Motor neuron (in vitro differentiated cells): Measurements from ENCODE around the gene POMT2. TPM values are rescaled to one million over a fixed set of nuclear protein-coding genes. Genes with fewer than 3 reads are reported as not detected.
A peak's percentile ranks its signal among the peaks of the same experiment; 100 is the strongest.
"Not testable (repeated sequence)": the region's sequence is repeated elsewhere in the genome, so short reads cannot be mapped to it uniquely, and the experiment has no call there.

ENCODE experiments used
- ATAC-seq, 8 experiments: fragments of 200-7000 bp; cut with Tn5 transposase; replicated peaks in 6 of 8; 2 replicates each; pipeline ENCODE4 v1.8.0; 2021; ENCODE audit warnings: mild to moderate bottlenecking in 8 of 8, moderate library complexity in 8 of 8
- H3K27ac ChIP-seq, 2 donors: fragments of 250-450 bp; sonication (Bioruptor Pico); 2 replicates each; pipeline ENCODE4 v1.9.0; 2021; ENCODE audit warnings: antibody characterized with exemption in 2 of 2, mild to moderate bottlenecking in 2 of 2, moderate library complexity in 1 of 2
- H3K4me1 ChIP-seq, 2 donors: fragments of 250-450 bp; sonication (Bioruptor Pico); replicated peaks in 1 of 2; 2 replicates each; pipeline ENCODE4 v1.6.1; 2021; ENCODE audit warnings: antibody characterized with exemption in 2 of 2, mild to moderate bottlenecking in 2 of 2, moderate library complexity in 1 of 2
- H3K4me3 ChIP-seq, 5 donors: fragments of 250-450 bp; sonication (Bioruptor Pico); 2 replicates each; pipeline ENCODE4 v1.9.0; 2021; ENCODE audit warnings: antibody characterized with exemption in 5 of 5, mild to moderate bottlenecking in 5 of 5, moderate library complexity in 4 of 5
- WGBS, 10 experiments: fragments of 450-650 bp; shearing (Covaris generic); methylation state at CpG; one replicate each; pipeline ENCODE4 v1.0.0; 2022; 5-methylcytosine and 5-hydroxymethylcytosine counted together
- in situ Hi-C, 9 experiments: fragments of 400-800 bp; cut with MboI; loops; one replicate each; pipeline ENCODE4 v1.15.0; 2021; ENCODE audit warnings: low sequenced_read_pairs in 9 of 9, low pct_unique_long_range_greater_than_20kb in 2 of 9; ENCODE audit not compliant: unreplicated experiment in 9 of 9
- total RNA-seq, 8 experiments: library from RNA; unstranded; fragments of 300-600 nt; gene quantifications; 2 replicates each; pipeline versions ENCODE4 v1.2.3 to v1.2.4, GENCODE V29; 2022

The POMT2 gene
- total RNA-seq, 8 experiments from 2014 or later = 11.6 to 44.1 (median 19.6) TPM

DNA sequence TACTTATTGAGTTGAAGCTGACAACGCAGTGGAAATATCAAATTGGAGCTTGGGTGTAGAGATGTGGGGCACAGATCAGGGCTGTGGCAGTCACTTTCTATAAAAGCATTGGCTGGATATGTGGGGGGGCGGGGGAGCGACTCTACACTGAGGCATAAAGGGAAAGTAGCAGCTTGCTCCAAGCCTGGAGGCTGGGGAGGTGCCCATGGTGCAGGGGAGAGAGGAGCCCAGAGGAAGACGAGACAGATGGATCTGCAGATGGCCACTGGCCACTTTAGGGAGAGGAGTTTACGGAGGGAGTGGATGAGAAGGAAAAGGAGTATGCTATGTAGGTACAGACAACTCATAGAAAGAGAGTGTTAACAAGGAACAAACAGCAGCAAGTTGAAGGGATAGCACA is 36.2 kb downstream of the POMT2 start:
- no peak for ATAC-seq
- no peak overlapping the region for H3K27ac ChIP-seq
- in situ Hi-C loops = no loop called here
- 67 to 100% (median 100%) methylated on average over 1 of the region's 5 CpGs; no CpG with 5 or more reads in 5 of the 10 experiments for WGBS, 10 experiments
- H3K4me1 ChIP-seq = peaks cover 5 to 11% of the 10 kb centered on the region in 2 donors
- H3K4me3 ChIP-seq = no peak overlapping the region

DNA sequence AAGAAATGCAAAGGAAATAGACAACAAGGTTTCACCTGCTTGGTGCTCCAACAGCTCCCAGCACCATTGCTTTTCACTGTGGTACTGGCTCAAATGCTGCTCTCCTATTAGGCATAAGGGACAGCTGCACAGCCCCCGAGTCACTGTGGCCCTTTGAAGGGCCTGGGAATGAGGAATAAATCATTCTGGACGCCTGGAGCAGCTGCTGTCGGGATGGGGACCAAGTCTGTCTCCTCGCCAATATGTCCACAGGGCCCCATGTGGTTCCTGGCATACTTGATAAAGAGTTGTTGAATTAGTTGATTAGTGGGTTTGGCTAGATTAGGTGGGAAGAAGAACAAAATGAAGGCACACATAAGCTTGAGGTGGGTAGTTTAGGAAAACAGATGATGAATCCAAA is 36.6 kb downstream of the POMT2 start:
- Histone ChIP-seq H3K4me3 (no peak overlapping the region), H3K4me1 (peaks cover 5 to 11% of the 10 kb centered on the region in 2 donors), H3K27ac (no peak overlapping the region)
- no peak for ATAC-seq
- in situ Hi-C loops = no loop called here
- WGBS, 10 experiments = 40 to 81% (median 80%) methylated on average over 2 to 4 of the region's 4 CpGs; no CpG with 5 or more reads in 6 of the 10 experiments

DNA sequence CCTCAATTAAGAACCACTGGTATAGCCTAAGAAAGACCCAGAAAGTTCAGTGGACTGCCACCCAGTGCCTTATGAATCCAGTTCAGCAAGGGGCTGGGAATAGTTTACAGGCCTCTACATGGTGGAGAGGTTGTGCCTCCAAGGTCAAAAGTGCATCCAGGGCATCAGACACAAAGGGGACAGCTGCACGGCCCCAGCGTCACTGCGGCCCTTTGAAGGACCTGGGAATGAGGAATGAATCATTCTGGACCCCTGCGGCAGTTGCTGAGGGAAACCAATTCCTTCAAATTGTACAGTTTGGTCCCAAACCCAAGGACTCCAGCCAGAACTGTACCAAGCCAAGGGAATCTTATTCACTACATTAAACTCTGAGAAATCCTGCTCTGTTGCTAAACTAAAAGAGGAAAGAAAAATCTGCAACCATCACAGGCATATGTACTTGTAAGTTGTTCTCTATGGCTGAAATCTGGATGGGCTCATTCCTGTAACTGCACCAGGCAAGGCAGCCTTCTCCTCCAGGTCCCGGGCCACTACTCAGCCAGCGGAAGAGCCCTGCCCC is 38.8 kb downstream of the POMT2 start:
- in situ Hi-C loops = no loop called here
- 29 to 100% (median 52%) methylated on average over 1 to 3 of the region's 6 CpGs; no CpG with 5 or more reads in 6 of the 10 experiments for WGBS, 10 experiments
- no peak overlapping the region for H3K27ac ChIP-seq

DNA sequence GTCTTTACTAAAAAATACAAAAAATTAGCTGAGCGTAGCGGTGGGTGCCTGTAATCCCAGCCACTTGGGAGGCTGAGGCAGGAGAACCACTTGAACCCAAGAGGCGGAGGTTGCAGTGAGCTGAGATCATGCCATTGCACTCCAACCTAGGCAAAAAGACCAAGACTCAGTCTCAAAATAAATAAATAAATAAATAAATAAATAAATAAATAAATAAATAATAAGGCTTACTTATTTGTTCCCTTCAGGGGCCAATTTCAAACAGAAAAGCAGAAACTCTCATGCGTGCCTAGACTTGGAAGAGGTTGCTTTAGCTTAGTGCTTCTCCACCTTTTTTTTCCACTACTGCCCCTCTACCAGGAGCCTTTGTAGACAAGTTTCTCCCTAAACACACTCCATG is 39.8 kb downstream of the POMT2 start:
- ATAC-seq, H3K27ac ChIP-seq, in situ Hi-C loops, H3K4me3 ChIP-seq: not testable (repeated sequence)
- WGBS, 10 experiments = 94 to 100% (median 100%) methylated on average over 1 to 4 of the region's 4 CpGs; no CpG with 5 or more reads in 2 of the 10 experiments
- peaks cover 14 to 17% of the 10 kb centered on the region in 2 donors for H3K4me1 ChIP-seq

More for the DNA sequence above, 38.8 kb downstream of the POMT2 start:
- Histone ChIP-seq H3K4me1 (peaks cover 5 to 11% of the 10 kb centered on the region in 2 donors), H3K4me3 (no peak overlapping the region)
- peak in 1 of 8 experiments; percentile 25 for ATAC-seq

DNA sequence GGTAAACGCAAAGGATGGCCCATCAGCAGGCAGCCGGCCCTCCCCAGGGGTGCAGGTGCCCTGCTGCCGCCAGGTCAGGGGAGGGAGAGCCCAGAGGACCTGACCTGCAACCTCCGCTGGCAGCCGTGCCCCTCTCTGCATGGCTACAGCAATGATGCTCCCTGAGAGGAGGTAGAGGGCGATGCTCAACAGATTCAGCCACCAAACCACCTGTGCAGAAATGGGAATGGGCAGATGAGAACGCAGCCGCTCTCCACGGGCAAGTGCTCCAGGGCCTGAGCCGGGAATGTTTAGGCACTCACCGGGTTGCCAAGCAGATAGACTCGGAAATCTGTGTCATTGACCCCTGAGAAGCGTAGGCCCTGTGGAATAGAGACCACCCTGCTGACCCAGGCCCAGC is 41.0 kb downstream of the POMT2 start:
- in situ Hi-C loops = no loop called here
- Histone ChIP-seq H3K4me1 (peaks cover 26 to 29% of the 10 kb centered on the region in 2 donors), H3K4me3 (no peak overlapping the region), H3K27ac (no peak overlapping the region)
- ATAC-seq = no peak
- WGBS, 10 experiments = 60 to 100% (median 90%) methylated on average over 1 to 4 of the region's 13 CpGs; no CpG with 5 or more reads in 3 of the 10 experiments

DNA sequence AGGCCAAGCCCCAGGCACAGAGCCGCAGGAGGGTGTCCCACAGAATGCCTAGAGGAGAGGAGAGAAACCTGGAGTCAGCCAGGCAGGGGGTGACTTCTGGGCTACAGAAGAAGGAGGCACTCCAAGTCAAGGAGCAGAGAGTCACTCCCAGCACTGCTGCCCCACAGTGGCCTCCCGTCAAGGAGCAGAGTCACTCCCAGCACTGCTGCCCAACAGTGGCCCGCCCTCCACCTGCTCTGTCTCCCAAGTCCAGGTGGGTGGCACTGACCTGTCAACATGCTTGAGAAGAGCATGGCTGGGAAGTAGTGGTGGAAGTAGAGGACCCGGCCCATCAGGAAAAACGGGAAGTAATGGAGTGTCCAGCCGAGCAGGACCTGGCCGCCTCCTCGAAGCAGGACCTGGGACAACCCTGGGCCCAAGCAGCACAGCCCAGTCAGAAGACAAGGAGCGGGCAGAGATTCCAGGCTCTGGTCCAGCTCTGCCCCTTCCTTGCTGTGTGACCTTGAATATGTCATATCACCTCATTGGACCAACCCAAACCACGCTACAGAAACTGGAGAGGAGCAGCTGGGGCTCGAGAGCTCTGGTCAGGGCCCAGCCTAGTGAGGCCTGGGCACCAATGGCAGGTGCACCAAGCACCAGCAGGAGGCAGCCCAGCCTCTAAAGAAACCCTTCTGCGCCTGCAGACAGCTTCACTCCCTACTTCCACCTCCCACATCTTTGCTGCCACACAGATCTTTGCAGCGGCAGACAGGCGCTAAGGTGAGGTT is 42.0 kb downstream of the POMT2 start:
- Histone ChIP-seq H3K4me1 (peaks cover 29 to 32% of the 10 kb centered on the region in 2 donors), H3K27ac (no peak overlapping the region), H3K4me3 (no peak overlapping the region)
- WGBS, 10 experiments = 80 to 100% (median 96%) methylated on average over 1 to 10 of the region's 14 CpGs; no CpG with 5 or more reads in 4 of the 10 experiments
- in situ Hi-C loops = no loop called here
- ATAC-seq = no peak

DNA sequence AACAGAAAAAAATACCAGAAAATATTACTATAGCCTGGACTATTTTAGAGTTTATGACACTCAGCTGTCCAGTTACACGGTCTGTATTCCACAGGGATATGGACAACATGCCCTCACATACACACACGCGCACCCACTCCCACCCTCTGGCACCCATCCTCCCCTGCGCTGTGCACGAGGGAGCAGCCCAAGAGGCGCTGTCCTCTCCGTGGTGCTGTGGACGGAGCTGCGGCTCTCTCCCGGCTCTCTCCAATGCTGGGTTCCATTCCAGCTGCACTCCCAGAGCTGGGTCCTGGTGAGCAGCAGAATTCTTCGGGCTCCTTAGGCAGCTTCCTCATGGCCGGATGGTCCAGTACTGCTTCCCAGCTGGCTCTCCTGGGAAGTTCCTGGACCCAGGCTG is 43.7 kb downstream of the POMT2 start:
- in situ Hi-C loops = no loop called here

DNA sequence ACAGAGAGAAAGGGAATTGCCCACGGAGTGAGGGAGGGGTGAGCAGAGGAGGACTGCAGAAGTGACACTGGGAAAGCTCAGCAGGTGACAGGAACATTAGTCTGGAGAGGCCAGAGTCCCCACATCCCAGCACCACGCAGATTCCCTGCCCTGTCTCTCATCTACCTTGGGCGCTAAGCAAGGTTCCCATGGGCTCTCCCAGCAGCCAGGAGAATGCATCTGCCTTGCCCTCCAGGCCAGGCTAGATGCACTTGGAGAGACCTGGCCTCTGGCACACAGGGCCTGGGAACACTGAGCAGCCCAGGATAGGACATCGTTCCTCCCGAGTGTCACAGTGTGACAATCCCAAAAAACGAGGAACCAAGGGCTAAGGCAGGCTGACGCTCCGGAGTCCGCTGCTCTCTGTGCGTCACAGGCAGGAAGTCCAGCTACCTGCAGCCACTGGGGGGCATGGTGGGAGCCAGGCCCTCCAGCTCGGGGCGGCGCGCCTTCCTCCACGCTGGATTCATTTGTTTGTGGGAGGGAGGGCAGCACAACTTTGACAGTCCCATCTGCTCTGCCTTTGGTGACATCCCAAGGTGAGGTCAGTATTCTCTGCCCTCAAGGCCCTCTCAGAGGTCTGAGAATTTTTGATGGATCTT is 44.3 kb downstream of the POMT2 start:
- ATAC-seq = peak in 3 of 8 experiments; percentile 5 to 11 (median 7)
- 20 to 100% (median 80%) methylated on average over 1 to 4 of the region's 15 CpGs; no CpG with 5 or more reads in 2 of the 10 experiments for WGBS, 10 experiments
- peak overlapping the region; percentile 50 to 65 for H3K27ac ChIP-seq
- peaks cover 18 to 27% of the 10 kb centered on the region in 2 donors for H3K4me1 ChIP-seq
- in situ Hi-C loops = no loop called here
- no peak overlapping the region for H3K4me3 ChIP-seq

More for the DNA sequence above, 43.7 kb downstream of the POMT2 start:
- Histone ChIP-seq H3K4me3 (no peak overlapping the region), H3K4me1 (peaks cover 23 to 30% of the 10 kb centered on the region in 2 donors), H3K27ac (no peak overlapping the region)
- no peak for ATAC-seq
- 20 to 100% (median 93%) methylated on average over 1 to 11 of the region's 12 CpGs; no CpG with 5 or more reads in 4 of the 10 experiments for WGBS, 10 experiments

DNA sequence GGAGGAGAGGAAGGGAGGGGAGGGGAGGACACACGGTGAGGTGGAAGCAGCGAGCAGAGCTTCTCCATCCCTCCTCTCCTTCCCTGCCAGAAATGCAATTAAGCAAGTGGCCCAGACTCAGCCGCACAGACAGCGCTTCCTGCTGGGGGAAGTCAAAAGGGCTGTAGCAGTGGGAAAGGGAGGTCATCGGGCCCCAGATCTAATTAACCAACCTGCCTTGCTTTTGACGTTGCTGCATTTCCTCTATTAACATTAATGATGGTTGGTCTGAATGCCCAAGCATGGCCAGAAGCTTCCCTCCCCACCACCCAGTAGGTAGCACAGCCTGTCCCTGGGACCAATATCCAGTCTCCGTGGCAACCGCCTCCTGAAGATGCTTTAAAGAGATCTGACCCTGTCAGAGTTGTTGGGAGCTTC is 45.1 kb downstream of the POMT2 start:
- ATAC-seq = peak in 6 of 8 experiments; percentile 23 to 89 (median 82)
- H3K4me3 ChIP-seq = no peak overlapping the region
- H3K4me1 ChIP-seq = peaks cover 25 to 27% of the 10 kb centered on the region in 2 donors
- in situ Hi-C loops = no loop called here
- 21 to 85% methylated on average over 2 to 4 of the region's 8 CpGs; no CpG with 5 or more reads in 8 of the 10 experiments for WGBS, 10 experiments
- peak overlapping the region; percentile 65 to 69 for H3K27ac ChIP-seq

DNA sequence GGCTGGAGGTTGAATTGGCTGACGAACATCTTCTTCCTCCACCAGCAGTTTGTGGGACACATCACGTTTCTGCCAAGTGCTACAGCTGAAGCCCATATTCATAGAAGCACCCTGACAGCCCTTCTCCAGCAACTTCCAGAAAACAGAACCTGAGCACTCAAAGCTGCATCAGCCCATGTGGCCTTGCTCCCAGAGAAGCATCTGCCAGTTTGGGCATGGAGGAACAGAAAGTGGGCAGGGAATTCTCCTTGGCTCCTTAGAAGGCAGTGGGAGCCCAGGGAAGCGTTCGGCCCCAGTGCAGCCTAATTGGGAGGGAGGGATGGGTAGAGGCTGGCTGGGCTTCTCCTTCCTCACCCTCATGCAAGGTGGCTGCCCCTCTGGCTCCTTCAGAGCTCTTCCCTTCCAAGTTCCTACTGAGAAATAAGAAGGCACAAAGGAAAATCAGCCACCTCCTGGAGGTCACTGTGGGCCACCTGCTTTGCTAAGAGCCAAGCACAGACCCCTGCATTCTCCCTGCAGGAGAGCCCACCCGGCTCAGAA is 45.6 kb downstream of the POMT2 start:
- H3K4me3 ChIP-seq = no peak overlapping the region
- in situ Hi-C loops = no loop called here
- peak overlapping the region; percentile 65 to 69 for H3K27ac ChIP-seq
- peaks cover 26 to 27% of the 10 kb centered on the region in 2 donors for H3K4me1 ChIP-seq
- 0 to 100% (median 63%) methylated on average over 1 to 4 of the region's 5 CpGs; no CpG with 5 or more reads in 4 of the 10 experiments for WGBS, 10 experiments
- peak in 1 of 8 experiments; percentile 7 for ATAC-seq

DNA sequence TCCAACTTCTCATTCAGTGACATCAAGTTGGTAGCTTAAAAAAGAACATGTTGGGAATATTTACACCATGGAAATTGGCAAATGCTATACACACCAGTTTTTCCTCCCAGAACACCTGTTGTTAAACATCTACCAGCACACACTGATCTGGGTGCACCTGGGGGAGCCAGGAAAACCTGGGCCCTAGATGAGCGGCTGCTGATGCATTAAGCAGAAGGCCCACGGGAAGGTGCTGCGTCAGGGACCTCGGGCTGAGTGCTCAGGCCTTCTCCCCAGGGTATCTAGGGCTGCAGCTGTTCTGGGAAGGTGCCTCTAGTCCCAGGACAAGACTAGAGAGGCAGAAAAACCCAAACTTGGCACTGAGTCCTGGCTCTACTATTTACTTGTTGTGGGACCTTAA is 46.9 kb downstream of the POMT2 start:
- Histone ChIP-seq H3K4me3 (no peak overlapping the region), H3K4me1 (peaks cover 26 to 27% of the 10 kb centered on the region in 2 donors), H3K27ac (no peak overlapping the region)
- WGBS, 10 experiments = 59 to 100% methylated on average over 1 to 4 of the region's 4 CpGs; no CpG with 5 or more reads in 8 of the 10 experiments
- in situ Hi-C loops = no loop called here
- no peak for ATAC-seq

DNA sequence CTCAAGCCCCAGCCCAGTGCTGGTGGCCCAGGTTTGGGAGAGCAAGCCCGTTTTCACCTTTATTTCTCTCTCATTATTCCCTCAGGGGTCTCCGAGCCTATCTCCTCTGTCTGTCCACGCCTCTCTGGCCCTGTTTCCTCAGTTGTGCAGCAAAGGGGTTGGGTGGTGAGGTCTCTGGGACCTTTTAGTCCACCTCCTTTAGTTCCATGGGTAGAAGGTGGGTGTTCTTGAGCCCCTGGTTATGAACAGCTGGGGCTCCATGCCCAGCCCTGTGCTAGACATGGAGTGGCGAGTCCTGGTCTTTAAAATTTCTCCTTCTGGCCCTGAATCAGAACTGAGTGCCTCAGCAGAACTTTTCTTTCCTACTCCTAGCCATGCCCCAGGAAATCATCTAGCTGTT is 48.4 kb downstream of the POMT2 start:
- Histone ChIP-seq H3K4me3 (no peak overlapping the region), H3K27ac (no peak overlapping the region), H3K4me1 (peaks cover 26 to 27% of the 10 kb centered on the region in 2 donors)
- 40 to 100% (median 67%) methylated on average over 1 to 3 of the region's 4 CpGs; no CpG with 5 or more reads in 4 of the 10 experiments for WGBS, 10 experiments
- ATAC-seq = no peak
- in situ Hi-C loops = no loop called here
